ENCODE results near the gene SEMA4D.

Gene SEMA4D

DNA sequence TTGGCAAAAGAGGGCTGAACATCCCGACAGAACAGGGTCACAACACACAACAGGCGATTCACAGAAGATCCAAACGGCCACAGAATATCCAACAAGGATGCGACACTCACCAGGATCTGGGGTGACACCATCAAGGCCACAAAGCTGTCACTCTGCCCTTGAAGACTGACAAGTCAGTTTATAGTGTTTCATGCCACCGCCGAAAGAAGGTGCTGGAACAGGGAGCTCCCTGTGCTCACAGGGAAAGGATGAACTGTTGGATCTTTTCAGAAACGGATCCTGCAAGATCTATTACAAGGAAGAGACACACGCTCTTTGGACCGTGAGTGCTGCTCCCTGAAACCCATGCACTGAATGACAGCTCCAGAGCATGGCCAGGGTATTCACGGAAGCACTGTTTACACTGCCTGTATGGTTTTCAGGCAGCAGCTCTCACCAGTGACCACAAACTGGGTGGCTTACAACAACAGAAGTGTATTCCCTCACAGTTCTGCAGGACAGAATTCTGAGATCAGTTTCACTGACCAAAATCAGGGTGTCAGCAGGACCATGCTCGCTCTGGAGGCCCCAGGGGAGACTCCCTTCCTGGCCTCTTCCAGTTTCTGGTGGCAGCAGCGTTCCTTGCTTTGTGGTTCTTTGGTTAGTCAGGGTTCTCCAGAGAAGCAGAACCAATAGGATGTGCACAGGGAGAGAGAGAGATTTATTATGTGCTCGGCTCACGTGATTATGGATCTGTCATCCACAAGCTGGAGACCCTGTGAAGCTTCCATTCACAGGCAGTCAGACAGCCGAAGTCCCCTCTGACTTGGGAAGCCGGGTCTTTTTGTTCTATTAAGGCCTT lies 52.8 kb downstream of the SEMA4D start:
- DNase-seq (ENCODE audit: low spot score), result no peak

DNA sequence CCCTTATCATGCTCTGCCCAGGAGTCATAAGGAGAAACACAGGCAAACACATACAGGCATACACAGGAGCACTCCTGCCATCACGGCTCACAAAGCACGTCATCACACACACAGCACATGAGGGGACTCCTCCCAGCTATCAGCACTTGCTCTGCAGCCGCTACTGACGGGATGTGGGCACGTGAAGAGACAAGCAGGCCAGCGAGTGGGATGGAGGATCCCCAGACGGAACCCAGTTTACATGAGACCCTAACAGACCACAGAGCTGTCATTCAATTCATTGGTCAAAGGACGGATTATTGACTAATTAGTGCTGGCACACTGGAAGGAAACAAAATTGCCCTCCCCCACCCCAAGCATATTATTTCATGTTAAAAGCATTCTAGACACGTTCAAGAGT lies 53.6 kb downstream of the SEMA4D start:
- DNase-seq (ENCODE audit: low spot score), result no peak

DNA sequence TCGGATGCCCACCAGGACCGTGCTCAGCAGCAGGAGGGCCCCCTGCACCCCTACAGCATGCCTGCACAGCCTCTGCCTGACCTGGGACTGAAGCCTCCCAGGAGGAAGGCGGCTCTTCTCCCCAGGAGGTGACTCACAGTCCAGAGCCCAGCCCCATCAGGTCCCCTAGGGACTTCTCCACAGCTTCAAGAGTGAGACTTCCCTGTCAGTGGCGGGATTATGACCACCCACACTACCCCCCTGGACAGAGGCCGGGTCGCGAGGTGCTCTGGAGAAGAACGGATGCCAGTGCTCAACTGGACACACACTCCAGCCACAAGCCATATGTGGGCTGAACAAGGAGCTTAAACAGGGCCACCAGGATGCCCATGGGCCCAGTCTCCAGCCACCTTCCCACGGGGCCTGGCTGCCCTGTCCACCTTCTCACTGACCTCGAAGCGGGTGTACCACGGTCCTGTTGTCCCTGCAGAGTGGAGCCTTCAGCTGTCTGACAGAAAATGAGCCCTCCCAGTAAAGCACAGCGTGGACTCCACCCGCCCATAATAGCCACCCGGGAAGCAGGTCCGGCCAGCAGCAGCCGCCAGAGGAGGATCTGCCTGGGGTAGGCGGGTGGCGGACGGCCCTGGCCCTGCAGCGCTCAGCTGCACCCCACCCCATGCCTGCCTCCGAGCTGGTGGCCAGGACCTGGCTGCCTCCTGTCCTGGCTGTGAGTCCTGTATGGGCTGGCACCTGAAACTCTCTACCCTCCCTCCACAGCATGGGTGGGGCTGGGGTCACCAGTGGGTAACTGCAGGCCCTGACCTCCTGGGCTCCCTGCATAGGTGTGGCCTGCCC lies 54.7 kb downstream of the SEMA4D start:
- DNase-seq (ENCODE audit: low spot score), result peak; percentile 45

- no peak for DNase-seq (ENCODE audit: low spot score)
These were observed 55.4 kb downstream of the SEMA4D start for GRCh38 chr9:89442501-89442978.

- no peak for DNase-seq (ENCODE audit: low spot score)
These were observed 55.9 kb downstream of the SEMA4D start for GRCh38 chr9:89441986-89442385.

GRCh38 chr9:89441655-89441970 lies 56.3 kb downstream of the SEMA4D start:
- no peak for DNase-seq (ENCODE audit: low spot score)

DNA sequence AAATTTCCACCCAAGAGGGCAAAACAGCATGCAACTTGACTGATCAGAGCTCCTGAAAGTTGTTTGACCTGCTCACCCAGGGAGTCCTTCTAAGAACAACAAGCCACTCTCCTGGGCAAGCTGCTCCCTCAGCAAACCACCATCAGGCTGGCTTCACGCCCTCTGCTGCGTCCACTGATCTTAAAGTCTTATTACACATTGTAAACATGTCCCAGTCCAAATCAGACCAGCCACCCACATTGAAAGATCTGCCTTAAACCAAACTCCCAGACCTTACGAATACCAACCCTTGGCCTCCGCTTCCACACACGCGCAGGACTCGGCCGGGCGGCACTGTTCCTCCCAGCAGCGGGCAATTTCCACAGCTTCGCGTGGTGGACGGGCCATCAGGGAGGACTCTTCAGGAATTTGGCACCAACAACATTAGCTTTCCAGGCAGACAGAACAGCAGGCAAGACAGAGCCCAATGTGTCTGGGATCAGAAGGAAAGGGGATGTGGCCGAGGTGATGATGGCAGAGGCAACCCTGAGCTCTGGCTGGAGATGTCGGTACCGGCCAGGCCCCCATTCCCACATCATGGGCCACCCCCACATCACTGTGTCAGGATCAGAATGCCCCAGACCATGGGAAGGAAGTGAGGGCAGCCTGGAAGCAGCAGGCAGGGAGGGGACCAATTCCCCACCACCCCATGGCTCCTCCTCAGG lies 56.8 kb downstream of the SEMA4D start:
- DNase-seq (ENCODE audit: low spot score), result no peak

DNA sequence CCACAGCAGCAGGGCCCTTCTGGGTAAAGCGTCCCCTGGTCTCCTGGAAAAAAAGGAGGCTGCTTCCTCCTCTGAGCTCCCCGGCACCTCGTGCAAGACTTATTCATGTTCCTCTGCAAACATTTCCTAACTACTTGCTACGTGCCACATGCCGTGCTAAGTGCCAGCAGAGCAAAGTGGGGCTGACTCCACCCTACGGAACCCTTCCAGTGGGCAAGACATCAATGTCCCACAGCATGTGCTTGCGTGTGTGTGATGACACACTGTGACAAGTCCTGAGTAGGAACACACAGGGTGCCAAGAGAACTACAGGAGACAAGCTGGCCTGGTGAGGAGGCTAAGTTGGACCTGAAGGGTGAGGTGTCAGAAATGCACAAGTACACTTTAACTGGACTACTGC lies 57.4 kb downstream of the SEMA4D start:
- DNase-seq (ENCODE audit: low spot score), result no peak

DNA sequence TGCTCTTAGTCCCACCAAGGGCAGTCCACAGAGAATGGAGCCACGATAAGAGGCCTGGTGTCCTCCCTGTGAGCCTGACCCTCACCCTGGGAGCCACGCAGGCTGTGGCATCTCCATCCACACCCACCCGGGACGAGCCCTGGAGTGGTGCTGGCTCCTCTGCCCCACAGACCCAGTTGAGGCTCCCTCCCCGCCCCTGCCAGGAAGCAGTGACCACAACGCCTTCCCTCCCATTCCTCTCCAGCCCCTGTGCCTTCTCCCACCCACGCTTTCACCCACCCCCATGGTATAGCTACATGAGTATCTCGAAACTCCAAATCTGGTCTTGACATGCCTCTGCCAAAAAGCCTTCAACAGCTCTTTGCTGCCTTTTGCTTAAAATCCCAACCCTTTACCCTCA lies 57.9 kb downstream of the SEMA4D start:
- no peak for DNase-seq (ENCODE audit: low spot score)

DNA sequence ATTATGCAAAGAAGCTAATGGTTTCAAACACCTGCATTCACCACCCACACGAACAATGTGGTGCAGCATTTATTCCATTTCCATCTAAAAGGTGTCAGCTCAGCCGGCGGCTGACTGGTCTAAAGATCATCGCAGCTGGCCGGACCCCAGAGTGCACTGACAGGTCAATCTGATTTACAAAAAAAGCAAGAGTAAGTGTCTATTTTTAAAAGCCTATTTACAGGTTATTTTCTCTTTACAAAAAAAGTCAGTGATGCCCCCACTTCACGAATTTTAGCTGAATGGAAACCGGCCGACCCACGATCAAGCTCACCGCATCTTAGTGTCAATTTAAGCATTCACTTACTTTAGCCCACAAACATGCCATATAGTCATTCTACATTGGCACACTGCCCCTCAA lies 58.3 kb downstream of the SEMA4D start:
- DNase-seq (ENCODE audit: low spot score), result no peak

DNA sequence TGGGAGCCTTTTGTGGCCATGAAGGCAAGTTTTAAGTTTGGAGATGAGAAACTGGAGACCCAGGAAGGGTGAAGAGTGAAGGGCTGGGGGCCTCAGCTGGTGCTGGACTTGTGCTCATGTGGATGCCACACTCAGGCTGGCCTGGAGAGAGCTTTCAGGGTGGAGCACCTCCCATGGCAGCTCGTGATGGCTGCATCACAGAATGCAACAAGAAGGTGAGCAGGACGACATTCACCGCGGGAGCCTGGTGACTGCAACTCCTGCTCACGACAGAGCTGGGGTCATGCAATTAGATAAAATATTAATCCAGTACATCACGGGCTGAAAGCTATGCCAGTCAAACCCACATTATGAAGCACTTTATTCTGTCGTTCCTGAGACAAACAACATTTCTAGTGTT lies 59.7 kb downstream of the SEMA4D start:
- DNase-seq (ENCODE audit: low spot score), result no peak

- DNase-seq (ENCODE audit: low spot score), result no peak
These were observed 60.1 kb downstream of the SEMA4D start for GRCh38 chr9:89437772-89438171.

- DNase-seq (ENCODE audit: low spot score), result no peak
These were observed 60.8 kb downstream of the SEMA4D start for GRCh38 chr9:89436963-89437625.

DNA sequence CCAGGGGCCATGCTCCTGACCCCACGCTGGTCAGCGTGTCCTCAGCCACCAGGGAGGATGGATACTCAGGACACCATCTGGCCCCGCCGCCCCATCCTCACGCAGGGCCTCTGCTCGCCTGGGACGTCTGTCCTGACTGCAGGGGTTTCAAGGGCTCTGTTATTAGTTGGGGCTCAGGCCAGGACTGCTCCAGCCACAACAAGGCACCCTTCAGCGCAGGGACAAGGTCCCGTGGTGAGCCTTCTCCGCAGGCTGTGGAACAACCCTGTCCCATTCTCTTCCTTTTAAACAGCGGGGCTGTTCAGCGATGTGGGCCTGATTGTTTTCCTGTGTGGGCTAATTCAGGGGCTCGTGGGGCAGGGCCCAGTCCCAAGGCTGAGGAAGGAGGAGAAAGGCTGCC lies 61.6 kb downstream of the SEMA4D start:
- DNase-seq (ENCODE audit: low spot score), result no peak

GRCh38 chr9:89435071-89435823 lies 62.7 kb downstream of the SEMA4D start:
- DNase-seq (ENCODE audit: low spot score), result no peak

DNA sequence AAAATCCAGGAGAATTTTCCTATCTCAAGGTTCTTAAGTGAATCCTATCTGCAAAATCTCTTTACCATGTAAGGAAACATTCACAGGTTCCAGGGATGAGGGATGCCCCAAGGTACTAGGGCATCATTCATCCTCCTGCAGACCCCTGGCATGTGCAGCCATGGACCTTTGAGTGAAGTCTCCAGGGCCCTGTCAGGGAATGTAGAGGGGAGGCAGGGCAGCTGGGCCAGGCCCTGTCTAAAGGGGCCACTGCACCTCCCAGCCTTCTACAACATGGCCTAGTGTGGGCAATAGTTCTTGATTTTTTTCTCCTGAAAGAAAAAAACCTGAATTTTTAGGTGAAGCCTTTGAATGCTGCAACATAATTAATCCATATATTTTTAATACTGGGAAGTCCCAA lies 63.3 kb downstream of the SEMA4D start:
- DNase-seq (ENCODE audit: low spot score), result no peak

- peak; percentile 61 for DNase-seq (ENCODE audit: low spot score)
These were observed 64.1 kb downstream of the SEMA4D start for GRCh38 chr9:89433826-89434225.

GRCh38 chr9:89432986-89433530 lies 64.9 kb downstream of the SEMA4D start:
- DNase-seq (ENCODE audit: low spot score), result no peak

- DNase-seq (ENCODE audit: low spot score), result no peak
These were observed 65.8 kb downstream of the SEMA4D start for GRCh38 chr9:89431930-89432725.

GRCh38 chr9:89430995-89431394 lies 66.9 kb downstream of the SEMA4D start:
- no peak for DNase-seq (ENCODE audit: low spot score)

All from GM03348 (cell line).